ENCODE measurements around the gene MYH9.
A peak's percentile ranks its signal among the peaks of the same experiment; 100 is the strongest.

MYH9 gene

DNA sequence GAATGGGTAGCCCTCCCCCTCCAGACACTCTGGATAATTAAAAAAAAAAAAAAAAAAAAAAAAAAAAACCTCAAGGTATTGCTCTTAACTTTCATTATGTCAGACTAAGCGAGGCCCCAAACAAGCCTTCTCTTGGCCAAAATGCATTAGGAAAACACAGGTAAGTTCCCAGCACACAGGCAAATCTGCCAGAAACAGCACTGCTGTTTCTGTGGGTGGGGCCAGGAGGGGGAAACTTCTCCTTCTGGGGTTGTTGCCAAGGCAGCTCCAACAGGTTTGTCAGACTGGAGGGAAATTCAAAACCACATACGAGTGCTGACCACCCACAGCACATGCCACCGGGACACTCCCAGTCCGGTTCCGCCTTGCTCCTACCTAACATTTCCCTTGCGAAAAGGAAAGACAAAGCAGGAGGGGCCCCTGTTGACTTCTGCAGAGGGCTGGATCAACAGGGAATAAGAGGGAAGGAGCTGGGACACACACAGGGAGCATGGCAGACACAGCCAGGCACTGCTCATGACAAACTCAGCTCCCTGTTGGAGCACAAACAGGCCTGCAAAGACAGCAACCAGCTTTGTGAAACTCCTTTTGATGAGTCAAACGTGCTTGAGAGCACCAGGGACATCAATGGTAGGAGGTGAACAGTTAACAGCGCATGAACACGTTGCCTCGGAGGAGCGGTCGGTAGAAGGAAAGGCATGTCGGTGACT lies 55.0 kb downstream of the MYH9 start:
- ChIA-PET CTCF (no interaction called here), POLR2A (ENCODE audit: low non-redundant PET) (no interaction called here)
- peak; percentile 82 for DNase-seq (ENCODE audit: low spot score)
- H3K27ac ChIP-seq: peak overlapping the region; percentile 100
- TF ChIP-seq, protein P1, sequence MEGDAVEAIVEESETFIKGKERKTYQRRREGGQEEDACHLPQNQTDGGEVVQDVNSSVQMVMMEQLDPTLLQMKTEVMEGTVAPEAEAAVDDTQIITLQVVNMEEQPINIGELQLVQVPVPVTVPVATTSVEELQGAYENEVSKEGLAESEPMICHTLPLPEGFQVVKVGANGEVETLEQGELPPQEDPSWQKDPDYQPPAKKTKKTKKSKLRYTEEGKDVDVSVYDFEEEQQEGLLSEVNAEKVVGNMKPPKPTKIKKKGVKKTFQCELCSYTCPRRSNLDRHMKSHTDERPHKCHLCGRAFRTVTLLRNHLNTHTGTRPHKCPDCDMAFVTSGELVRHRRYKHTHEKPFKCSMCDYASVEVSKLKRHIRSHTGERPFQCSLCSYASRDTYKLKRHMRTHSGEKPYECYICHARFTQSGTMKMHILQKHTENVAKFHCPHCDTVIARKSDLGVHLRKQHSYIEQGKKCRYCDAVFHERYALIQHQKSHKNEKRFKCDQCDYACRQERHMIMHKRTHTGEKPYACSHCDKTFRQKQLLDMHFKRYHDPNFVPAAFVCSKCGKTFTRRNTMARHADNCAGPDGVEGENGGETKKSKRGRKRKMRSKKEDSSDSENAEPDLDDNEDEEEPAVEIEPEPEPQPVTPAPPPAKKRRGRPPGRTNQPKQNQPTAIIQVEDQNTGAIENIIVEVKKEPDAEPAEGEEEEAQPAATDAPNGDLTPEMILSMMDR (conservative IDR thresholded peaks at IDR 0.05; ENCODE audit: low read depth): no peak

DNA sequence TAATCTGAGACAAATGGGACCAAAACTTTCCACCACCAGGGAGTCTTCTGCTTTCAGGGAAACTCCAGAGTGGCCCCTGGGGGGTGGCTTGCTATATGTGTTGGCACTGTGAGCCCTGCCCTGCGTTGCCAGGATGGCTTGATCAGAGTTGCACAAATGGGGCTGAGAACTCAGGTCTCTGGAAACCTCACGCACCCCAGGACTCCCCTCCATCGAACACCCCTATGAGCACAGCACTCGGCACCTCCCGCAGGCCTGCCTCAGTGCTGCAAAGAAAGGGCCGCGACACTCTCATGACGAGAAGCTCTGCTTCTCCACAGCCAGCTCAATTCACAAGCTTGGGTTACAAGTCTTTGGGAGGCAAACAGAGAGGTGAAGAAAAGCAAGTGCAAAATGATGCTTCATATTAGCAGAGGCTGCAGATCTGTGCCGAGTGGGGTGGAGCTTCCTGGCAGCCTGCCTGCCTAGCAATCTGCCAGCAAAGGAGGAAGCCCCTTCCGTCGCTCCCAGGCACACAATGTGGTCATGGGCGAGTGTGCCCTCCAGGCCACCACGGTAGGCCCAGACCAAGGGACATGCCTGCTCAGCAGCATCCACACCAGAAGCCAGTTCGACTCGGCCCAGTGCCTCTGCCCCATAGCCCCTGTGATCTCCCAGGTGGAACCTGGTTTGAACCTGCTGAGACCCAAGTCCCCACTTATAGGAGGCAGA lies 55.7 kb downstream of the MYH9 start:
- ChIA-PET CTCF (no interaction called here), POLR2A (ENCODE audit: low non-redundant PET) (no interaction called here)
- TF ChIP-seq, protein P1 (conservative IDR thresholded peaks at IDR 0.05; ENCODE audit: low read depth): no peak
- no peak for DNase-seq (ENCODE audit: low spot score)
- peak overlapping the region; percentile 100 for H3K27ac ChIP-seq

DNA sequence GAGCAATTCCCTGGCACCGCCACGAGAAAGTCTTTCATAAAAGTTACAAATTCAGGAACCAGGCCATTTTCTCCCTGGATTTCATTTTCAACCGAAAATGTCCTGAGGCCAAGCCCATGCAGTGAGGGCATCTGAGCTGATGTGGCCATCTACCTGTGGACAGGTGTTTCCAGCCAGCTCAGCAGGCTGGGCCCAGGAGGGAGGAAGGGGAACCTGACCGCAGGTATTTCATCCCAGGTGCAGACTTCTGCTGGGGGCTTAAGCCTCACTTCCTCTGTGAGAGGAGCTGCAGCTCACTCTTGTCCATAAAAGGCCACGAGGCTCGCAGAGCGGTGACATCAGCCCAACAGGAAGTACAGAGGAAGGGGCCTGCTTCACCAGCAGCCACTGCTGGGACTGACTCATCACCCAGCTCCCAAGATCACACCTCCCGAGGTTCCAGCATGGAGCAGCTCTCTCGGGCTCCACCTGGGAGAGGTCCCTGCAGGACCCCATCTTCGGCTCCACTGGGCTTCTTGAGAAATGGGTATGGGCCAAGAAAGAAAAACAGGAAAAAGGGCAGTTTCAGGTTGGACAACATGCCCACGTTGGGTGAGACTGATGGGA lies 56.4 kb downstream of the MYH9 start:
- TF ChIP-seq, protein P1 (conservative IDR thresholded peaks at IDR 0.05; ENCODE audit: low read depth): no peak
- peak overlapping the region; percentile 100 for H3K27ac ChIP-seq
- DNase-seq (ENCODE audit: low spot score): peak; percentile 76
- CTCF ChIA-PET: no interaction called here
- POLR2A ChIA-PET (ENCODE audit: low non-redundant PET): no interaction called here

DNA sequence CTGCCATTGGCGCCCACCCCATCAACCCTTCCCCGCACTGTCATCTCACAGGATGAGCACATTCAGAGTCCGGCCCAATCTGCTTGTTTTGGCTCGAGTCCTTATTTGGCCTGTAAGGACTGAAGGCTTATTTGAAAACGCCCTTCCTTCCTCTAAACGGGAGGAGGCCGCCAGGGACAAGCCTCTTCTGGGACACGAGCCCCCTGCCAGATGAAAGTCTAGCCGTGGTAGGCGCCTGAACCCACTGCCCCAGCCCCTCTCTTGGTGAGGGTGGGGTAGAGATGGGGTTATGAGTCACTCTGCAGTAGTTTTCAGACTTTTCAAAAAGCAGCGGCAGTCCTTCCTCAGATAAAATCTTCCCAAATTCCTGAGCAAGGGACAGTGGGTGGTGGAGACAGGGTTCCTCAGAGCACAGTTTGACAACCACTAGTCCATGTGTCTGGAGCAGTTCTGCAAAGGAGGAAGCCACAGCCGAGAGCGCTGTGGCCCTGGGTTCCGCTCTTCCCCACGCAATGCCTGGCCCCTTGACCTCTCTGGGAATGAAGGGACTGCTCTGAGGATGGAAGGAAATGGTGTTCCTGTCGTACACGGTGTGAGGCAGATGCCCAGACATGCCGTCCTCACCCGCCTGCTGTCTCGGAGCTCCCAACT lies 57.0 kb downstream of the MYH9 start:
- peak overlapping the region; percentile 100 for H3K27ac ChIP-seq
- CTCF ChIA-PET: no interaction called here
- POLR2A ChIA-PET (ENCODE audit: low non-redundant PET): no interaction called here

DNA sequence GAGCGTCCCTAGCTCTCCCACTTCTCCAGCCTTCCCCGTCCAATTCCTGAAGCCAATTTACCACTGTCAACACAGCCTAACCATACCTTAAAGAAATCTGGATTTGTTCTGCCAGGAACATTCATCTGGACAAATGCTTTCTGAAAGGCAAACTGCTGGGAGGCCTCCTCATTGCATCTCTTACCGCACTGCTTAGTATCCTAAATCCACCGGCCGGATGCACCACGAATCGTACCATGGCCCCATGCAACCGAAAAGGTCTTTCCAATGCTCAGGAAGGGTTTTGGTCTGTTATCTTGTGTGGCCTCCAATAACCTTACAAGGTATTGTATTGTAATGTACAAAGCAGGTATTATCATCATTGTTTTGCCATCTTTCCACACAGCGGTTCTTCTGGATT lies 57.6 kb downstream of the MYH9 start:
- TF ChIP-seq, protein P1 (conservative IDR thresholded peaks at IDR 0.05; ENCODE audit: low read depth): no peak
- DNase-seq (ENCODE audit: low spot score): no peak
- H3K27ac ChIP-seq: peak overlapping the region; percentile 100
- ChIA-PET POLR2A (ENCODE audit: low non-redundant PET) (no interaction called here), CTCF (interaction anchor here (0.5 kb wide), 1 partner anchor 15 kb away, joined by 3 read pairs; no protein-coding TSS in a partner anchor)

More for the DNA sequence above, 57.0 kb downstream of the MYH9 start:
- no peak for DNase-seq (ENCODE audit: low spot score)
- TF ChIP-seq, protein P1 (conservative IDR thresholded peaks at IDR 0.05; ENCODE audit: low read depth): no peak
